Measurements from ENCODE around the gene OGT.

- no peak for TF ChIP-seq EZH2phosphoT487 (IDR thresholded peaks at IDR 0.05; ENCODE audit: borderline replicate concordance)
- TF ChIP-seq EZH2 (IDR thresholded peaks at IDR 0.05), result no peak
- TF ChIP-seq CTCF (IDR thresholded peaks at IDR 0.05 in 2 of 3, conservative IDR thresholded peaks at IDR 0.05 in 1 of 3; ENCODE audit: borderline replicate concordance in 1 of 3, insufficient read depth in 1 of 3, low read depth in 2 of 3, low read length in 2 of 3), result no peak
- no peak for TF ChIP-seq POLR2A (IDR thresholded peaks at IDR 0.05; ENCODE audit: borderline replicate concordance, extremely low read depth, insufficient read depth, insufficient read length)
- no peak for TF ChIP-seq SRF (IDR thresholded peaks at IDR 0.05; ENCODE audit: low read depth)
- no peak for TF ChIP-seq POLR2AphosphoS5 (IDR thresholded peaks at IDR 0.05; ENCODE audit: low read depth, low read length)
- no peak for TF ChIP-seq FOSL1 (IDR thresholded peaks at IDR 0.05; ENCODE audit: low read depth)
- no peak for TF ChIP-seq RAD21 (IDR thresholded peaks at IDR 0.05; ENCODE audit: low read depth)
Observed at GRCh38 chrX:71541210-71542022, 8.5 kb downstream of the OGT start.

Measured in HCT116 (cell line).